ENCODE data around the gene ADH1C.
"Not testable (repeated sequence)": the region's sequence is repeated elsewhere in the genome, so short reads cannot be mapped to it uniquely, and the experiment has no call there.

GRCh38 chr4:99367817-99368216 is 15.3 kb upstream of the ADH1C start:
- not testable (repeated sequence) for TF ChIP-seq CTCF (IDR thresholded peaks at IDR 0.05; ENCODE audit: poor library complexity); EZH2 (IDR thresholded peaks at IDR 0.05; ENCODE audit: borderline replicate concordance)
